Mucosa of rectum (tissue), 2 donors: ENCODE data around the gene ZNF512B.
"Not testable (repeated sequence)": the region's sequence is repeated elsewhere in the genome, so short reads cannot be mapped to it uniquely, and the experiment has no call there.

ENCODE experiments used
- H3K27ac ChIP-seq, 2 donors: one replicate each; pipeline ENCODE4 v1.7.0; 2013; ENCODE audit warnings: inconsistent platforms in 2 of 2, low read depth in 2 of 2, low read length in 2 of 2
- H3K27me3 ChIP-seq, 2 donors: one replicate each; pipeline ENCODE4 v1.7.0; 2013; ENCODE audit warnings: low read length in 2 of 2; ENCODE audit not compliant: control insufficient read depth in 2 of 2, insufficient read depth in 2 of 2
- H3K36me3 ChIP-seq, 2 donors: one replicate each; pipeline ENCODE4 v1.7.0; 2013; ENCODE audit warnings: low read length in 2 of 2; ENCODE audit not compliant: control insufficient read depth in 2 of 2, insufficient read depth in 2 of 2
- H3K4me1 ChIP-seq, 2 donors: one replicate each; pipeline ENCODE4 v1.7.0; 2013; ENCODE audit warnings: low read length in 2 of 2, mild to moderate bottlenecking in 1 of 2; ENCODE audit not compliant: control insufficient read depth in 2 of 2, insufficient read depth in 2 of 2
- H3K4me3 ChIP-seq, 2 donors: one replicate each; pipeline ENCODE4 v1.7.0; 2013; ENCODE audit warnings: low read length in 2 of 2
- H3K9ac ChIP-seq, 2 donors: one replicate each; pipeline ENCODE4 v1.7.0; 2013; ENCODE audit warnings: low read length in 2 of 2, low read depth in 1 of 2, mild to moderate bottlenecking in 1 of 2
- H3K9me3 ChIP-seq, 2 donors: one replicate each; pipeline ENCODE4 v1.7.0; 2013; ENCODE audit warnings: low read length in 2 of 2; ENCODE audit not compliant: control insufficient read depth in 2 of 2
- donor health status: healthy.
- donor health status: Normal muscosa, but diverticular disease.

ZNF512B gene

DNA sequence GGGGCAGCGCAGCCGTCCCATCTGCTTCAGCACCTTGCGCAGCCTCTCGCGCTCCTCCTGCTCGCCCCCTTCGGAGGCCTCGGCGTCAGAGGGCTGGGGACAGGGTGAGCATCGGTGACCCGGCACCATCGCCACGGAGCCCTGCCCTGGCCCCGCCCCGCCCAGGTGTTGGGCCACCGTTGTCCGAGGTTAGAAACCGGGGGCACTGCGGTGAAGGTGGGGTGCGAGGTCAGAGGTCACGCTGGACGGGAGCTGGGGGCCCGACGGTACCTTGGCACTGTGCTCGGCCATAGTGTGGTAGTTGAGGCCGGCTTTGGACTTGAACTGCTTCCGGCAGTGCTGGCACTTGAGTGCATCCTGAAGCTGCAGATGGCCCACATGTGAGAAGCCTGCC, 6.4 kb downstream of the ZNF512B start:
- Histone ChIP-seq H3K9ac (no peak overlapping the region), H3K27me3 (no peaks in the 10 kb centered on the region), H3K36me3 (peaks cover 0 to 10% of the 10 kb centered on the region in 2 donors), H3K27ac (no peak overlapping the region), H3K4me3 (no peak overlapping the region), H3K4me1 (no peaks in the 10 kb centered on the region), H3K9me3 (no peaks in the 10 kb centered on the region)

DNA sequence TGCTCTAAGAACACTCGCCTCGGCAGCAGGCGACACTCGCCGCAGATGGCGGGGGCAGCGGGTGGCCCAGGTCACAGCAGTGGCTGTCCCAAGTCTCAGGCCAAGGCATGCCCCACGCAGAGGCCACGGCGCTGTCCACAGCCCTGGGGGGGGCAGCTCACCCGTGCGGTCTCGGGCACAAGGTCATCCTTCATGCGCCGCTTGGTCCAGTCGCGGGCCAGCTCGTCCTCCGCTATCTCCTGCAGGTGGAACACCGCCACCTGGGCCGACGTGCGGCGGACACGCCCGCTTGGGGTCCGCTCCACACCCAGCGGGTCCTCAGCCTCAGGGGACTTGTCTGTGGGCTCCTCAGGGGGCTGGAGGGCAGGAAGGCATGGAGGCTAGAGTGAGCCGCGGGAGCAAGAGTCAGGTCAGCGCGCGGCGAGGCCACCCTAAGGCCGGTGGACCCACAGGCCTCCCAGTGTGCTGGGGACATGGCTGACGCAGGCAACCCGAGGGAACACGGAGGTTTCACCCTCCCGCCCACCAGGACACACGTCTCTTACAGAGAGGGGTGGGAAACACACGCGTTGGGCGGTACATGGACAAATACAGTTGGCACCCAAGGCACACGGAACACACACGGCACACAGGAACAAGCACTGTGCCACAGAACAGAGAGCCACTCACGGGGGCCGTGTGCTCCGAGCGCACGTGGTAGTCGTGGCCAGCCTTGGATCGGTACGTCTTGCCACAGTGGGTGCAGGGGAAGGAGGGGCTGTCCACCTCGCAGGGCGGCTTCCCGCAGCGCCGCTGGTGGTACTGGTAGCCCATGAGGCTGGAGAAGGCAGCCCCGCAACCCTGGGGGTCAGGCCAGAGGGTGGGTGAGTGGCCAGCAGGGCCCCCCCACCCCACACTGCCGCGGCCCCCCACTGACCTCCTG, 7.0 kb downstream of the ZNF512B start:
- Histone ChIP-seq H3K27ac (no peak overlapping the region), H3K36me3 (peaks cover 0 to 10% of the 10 kb centered on the region in 2 donors), H3K27me3 (no peaks in the 10 kb centered on the region), H3K4me3 (no peak overlapping the region), H3K9ac (no peak overlapping the region), H3K9me3 (no peaks in the 10 kb centered on the region), H3K4me1 (peaks cover 0 to 4% of the 10 kb centered on the region in 2 donors)

DNA sequence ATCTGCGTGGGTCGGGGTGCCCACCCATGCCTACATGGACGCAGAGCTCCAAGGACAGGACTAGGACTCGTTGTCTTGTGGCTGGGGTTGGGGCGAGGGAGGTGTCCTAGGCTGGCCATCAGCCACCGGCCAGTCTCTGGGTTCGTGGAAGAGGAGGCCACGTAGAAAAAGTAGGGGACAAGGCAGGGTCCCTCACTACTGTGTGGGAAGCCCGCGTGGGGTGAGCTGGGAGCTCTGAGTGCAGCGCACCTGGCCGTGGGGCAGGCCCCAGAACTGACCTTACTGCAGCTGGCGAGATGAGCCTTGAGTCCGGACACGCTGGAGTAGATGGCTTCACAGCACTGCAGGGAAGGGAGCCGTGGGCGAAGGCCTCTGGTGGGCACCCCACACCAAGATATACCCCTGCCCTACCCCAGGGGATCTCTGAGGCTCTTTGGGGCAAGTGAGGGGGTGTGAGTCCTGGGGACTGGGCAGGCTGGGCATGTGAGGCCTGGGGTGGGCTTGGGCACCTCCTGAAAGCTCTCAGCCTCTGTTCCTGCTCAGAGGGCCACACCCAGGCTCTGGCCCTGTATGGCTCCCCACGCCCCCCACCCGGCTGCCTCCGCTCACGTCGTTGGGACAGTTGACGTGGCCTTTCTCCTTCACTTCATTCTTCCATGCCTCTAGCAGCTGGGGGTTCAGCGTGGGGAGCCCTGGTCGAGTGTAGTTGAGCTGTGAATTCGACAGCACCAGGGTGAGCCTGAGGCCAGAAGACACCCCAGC, 7.9 kb downstream of the ZNF512B start:
- H3K9me3 ChIP-seq = no peaks in the 10 kb centered on the region
- H3K27me3 ChIP-seq = no peaks in the 10 kb centered on the region
- no peak overlapping the region for H3K4me3 ChIP-seq
- H3K27ac ChIP-seq = no peak overlapping the region
- no peak overlapping the region for H3K9ac ChIP-seq
- H3K4me1 ChIP-seq = peaks cover 4 to 11% of the 10 kb centered on the region in 2 donors
- H3K36me3 ChIP-seq = peaks cover 0 to 10% of the 10 kb centered on the region in 2 donors

DNA sequence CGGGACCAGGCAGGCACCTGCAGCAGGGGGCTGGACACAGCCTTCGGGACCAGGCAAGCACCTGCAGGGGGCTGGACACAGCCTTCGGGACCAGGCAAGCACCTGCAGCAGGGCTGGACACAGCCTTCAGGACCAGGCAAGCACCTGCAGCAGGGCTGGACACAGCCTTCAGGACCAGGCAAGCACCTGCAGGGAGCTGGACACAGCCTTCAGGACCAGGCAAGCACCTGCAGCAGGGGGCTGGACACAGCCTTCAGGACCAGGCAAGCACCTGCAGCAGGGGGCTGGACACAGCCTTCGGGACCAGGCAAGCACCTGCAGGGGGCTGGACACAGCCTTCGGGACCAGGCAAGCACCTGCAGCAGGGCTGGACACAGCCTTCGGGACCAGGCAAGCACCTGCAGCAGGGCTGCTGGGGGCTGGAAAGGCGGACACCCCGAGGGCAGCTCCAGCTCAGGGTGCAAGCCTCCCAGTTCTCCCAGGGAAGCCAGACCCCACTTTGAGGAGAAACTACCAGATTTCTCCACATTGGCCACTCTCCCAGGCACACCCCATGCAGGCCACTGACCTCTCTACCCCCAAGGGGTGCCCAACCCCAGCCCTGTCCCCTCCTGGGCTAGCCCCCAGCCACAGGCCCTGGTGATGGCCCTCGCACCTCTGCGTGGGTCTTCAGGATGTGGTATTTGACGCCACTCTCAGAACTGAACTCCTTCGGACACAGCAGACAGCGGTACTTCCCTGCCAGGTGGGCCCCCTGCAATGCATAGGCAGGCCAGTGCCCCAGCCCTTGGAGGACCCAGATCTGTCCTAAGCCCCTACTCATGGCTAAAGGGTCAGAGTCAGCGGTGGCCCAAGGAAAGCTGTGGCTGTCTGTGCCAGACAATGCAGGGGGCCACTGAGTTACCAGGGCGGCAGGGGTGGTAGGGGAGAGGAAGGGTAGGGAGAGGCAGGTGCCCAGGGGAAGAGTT, 8.8 kb downstream of the ZNF512B start:
- H3K9ac ChIP-seq, H3K27me3 ChIP-seq, H3K9me3 ChIP-seq, H3K27ac ChIP-seq, H3K36me3 ChIP-seq, H3K4me3 ChIP-seq: not testable (repeated sequence)
- H3K4me1 ChIP-seq = peaks cover 4 to 12% of the 10 kb centered on the region in 2 donors

DNA sequence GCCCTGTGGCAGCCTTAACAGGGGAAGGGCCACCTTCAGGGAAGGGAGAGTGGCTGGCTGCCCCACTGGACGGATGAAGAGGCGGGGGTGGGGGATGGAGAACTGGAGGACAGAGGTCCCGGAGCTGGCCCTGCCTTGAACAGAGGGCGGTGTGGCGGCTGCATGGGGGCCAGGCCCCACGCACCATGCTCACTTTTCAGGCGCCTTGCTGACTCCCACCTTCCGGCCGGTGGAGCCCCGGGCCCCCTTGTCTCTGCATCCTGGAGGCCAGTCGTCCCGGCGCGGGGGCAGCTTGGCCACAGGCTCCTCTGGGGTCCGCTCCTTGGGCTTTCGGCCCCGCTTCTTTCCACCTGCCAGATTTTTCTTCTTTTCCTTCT, 10.0 kb downstream of the ZNF512B start:
- no peak overlapping the region for H3K9ac ChIP-seq
- H3K4me1 ChIP-seq = peaks cover 11 to 17% of the 10 kb centered on the region in 2 donors
- no peak overlapping the region for H3K27ac ChIP-seq
- H3K27me3 ChIP-seq = no peaks in the 10 kb centered on the region
- H3K9me3 ChIP-seq = no peaks in the 10 kb centered on the region
- H3K36me3 ChIP-seq = peaks cover 0 to 4% of the 10 kb centered on the region in 2 donors
- no peak overlapping the region for H3K4me3 ChIP-seq

DNA sequence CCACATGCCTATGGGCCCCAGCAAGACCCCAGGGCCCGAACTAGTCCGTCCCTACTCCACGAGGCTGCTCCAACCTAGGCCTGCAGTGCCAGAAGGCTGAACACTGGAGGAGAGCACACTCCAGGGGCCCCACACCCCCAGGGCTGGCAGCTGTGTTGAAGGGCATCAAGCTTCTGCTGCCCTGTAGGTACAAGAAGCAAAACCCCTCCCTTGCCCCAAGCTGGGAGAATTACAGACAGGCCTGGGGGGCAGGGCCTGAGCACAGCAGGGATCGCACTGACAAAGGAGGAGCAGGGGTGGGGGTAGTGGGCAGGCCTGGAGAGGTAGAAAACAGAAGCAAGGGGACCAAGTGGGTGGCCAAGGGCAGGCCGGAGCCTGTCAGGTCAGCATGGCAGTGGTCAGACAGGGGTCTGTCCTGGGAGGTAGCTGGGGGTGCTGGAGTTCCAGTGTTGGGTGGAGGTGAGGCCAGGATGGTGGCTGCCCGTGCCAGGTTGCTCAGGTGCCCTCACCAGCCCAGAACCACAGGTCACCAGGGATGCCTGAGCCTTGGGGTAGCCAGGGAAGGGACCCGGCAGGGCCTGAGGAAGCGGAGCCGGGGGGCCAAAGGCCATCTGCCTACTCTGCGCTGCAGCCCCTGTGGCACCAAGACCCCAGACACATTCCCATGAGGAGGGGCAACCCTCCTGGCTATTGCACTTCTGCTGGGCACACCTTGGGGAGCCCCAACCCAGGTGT, 10.6 kb downstream of the ZNF512B start:
- H3K36me3 ChIP-seq = peaks cover 0 to 6% of the 10 kb centered on the region in 2 donors
- no peak overlapping the region for H3K4me3 ChIP-seq
- H3K27ac ChIP-seq = no peak overlapping the region
- no peaks in the 10 kb centered on the region for H3K27me3 ChIP-seq
- H3K4me1 ChIP-seq = peaks cover 16 to 23% of the 10 kb centered on the region in 2 donors
- no peaks in the 10 kb centered on the region for H3K9me3 ChIP-seq
- no peak overlapping the region for H3K9ac ChIP-seq

DNA sequence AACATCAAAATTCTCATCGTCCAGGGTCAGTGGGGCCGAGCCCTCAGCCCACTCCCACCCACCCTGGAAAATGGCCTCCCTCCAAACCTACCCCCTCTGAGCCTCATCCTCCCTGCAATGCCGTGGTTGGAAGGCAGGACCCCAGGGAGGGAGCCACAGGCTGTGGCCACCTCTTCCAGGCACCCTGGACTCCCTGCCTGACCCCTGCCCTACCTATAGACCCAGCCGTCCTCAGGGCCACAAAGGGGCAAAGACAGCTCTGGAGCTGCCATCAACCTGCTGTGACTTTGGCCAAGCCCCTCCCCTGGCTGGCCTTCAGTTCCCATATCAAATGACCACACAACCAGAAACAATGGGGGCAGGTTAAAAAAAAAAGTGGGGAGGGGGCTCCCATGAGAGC, 11.3 kb downstream of the ZNF512B start:
- no peaks in the 10 kb centered on the region for H3K27me3 ChIP-seq
- no peaks in the 10 kb centered on the region for H3K9me3 ChIP-seq
- H3K4me3 ChIP-seq = no peak overlapping the region
- no peak overlapping the region for H3K27ac ChIP-seq
- peaks cover 22 to 29% of the 10 kb centered on the region in 2 donors for H3K4me1 ChIP-seq
- H3K9ac ChIP-seq = no peak overlapping the region
- H3K36me3 ChIP-seq = peaks cover 0 to 6% of the 10 kb centered on the region in 2 donors

DNA sequence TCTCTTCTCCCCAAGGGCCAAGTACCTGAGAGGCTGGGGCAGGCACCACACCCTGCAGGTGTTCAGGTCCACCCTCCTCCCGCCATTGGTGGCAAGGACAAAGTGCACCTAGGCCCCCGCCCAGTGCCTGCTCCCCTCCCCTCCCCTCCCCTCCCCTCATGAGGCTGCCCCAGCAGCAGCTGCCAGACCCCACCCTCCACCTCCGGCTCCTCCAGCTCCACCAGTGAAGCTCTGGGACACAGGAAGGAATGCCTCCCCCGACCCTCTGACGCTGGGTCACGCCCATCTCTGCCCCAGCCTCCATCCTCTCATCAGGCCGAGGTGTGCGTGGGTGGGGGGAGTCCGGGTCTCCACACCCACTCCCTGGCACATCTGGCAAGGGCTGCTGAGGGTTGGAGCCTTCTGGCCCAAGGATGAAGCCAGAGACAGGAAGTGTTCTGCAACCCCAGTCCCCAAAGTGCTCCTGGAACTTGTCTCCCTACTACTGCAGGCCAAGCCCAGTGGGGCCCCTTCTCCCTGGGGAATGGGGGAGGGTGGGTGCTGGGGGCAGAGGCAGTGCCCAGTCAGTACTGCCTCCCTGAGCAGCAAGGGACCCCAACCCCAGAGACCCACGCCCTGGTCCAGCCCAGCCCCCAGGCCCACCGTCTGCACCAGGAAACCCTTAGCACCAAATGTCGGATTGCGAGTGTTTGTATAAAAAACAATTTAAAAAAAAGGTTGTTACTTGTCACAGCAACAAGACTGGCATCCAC, 11.9 kb downstream of the ZNF512B start:
- Histone ChIP-seq H3K9me3 (no peaks in the 10 kb centered on the region), H3K9ac (peak overlapping the region; percentile 63), H3K27ac (peak overlapping the region; percentile 86 to 87), H3K4me1 (peaks cover 22 to 29% of the 10 kb centered on the region in 2 donors), H3K27me3 (no peaks in the 10 kb centered on the region), H3K4me3 (peak overlapping the region; percentile 60 to 71), H3K36me3 (peaks cover 0 to 6% of the 10 kb centered on the region in 2 donors)
